HepG2 (cell line): ENCODE data around the gene UBAC1. TPM values are rescaled to one million over a fixed set of nuclear protein-coding genes. Genes with fewer than 3 reads are reported as not detected.
A peak's percentile ranks its signal among the peaks of the same experiment; 100 is the strongest.

Experiments
- ATF4 ChIP-seq, 2 experiments: fragments of 450-650 bp in 1 of 2; sonication (generic) in 1 of 2; formaldehyde crosslinking; IDR thresholded peaks; 2 replicates each; pipeline versions ENCODE4 v1.5.0 to v1.8.0; 2020 to 2022; ENCODE audit warnings: mild to moderate bottlenecking in 1 of 2, missing genetic modification reagents in 1 of 2
- BCL3 ChIP-seq: sonication (generic); formaldehyde crosslinking; IDR thresholded peaks from 2 replicates; pipeline ENCODE4 v1.5.1; 2020; ENCODE audit warnings: mild to moderate bottlenecking, missing genetic modification reagents, moderate library complexity
- CHD4 ChIP-seq: fragments of 200-600 bp; sonication (generic); IDR thresholded peaks from 2 replicates; pipeline ENCODE4 v1.7.0; 2017; ENCODE audit warnings: mild to moderate bottlenecking, low read length, borderline replicate concordance
- ELF1 ChIP-seq: sonication (generic); formaldehyde crosslinking; IDR thresholded peaks from 2 replicates; pipeline ENCODE4 v1.4.0; 2020; ENCODE audit warnings: missing genetic modification reagents
- FUBP1 ChIP-seq: sonication (generic); formaldehyde crosslinking; IDR thresholded peaks from 2 replicates; pipeline ENCODE4 v1.5.1; 2020; ENCODE audit warnings: missing genetic modification reagents, mild to moderate bottlenecking, borderline replicate concordance
- HNRNPK ChIP-seq: fragments of 200-400 bp; formaldehyde crosslinking; IDR thresholded peaks from 2 replicates; pipeline ENCODE4 v1.6.1; 2018; ENCODE audit warnings: low read length, low read depth, moderate library complexity, mild to moderate bottlenecking; ENCODE audit not compliant: poor library complexity, severe bottlenecking
- MXI1 ChIP-seq: IDR thresholded peaks from 3 replicates; pipeline ENCODE4 v1.6.1; 2012; ENCODE audit warnings: low read depth, low read length, inconsistent platforms, borderline replicate concordance
- PATZ1 ChIP-seq: sonication (generic); formaldehyde crosslinking; IDR thresholded peaks from 2 replicates; pipeline ENCODE4 v1.4.0; 2020; ENCODE audit warnings: missing genetic modification reagents
- PCBP1 ChIP-seq: fragments of 200-400 bp; formaldehyde crosslinking; IDR thresholded peaks from 2 replicates; pipeline ENCODE4 v1.6.1; 2017; ENCODE audit warnings: mild to moderate bottlenecking, low read depth, low read length, borderline replicate concordance
- SMAD1 ChIP-seq: sonication (generic); formaldehyde crosslinking; IDR thresholded peaks from 2 replicates; pipeline ENCODE4 v1.4.0; 2020; ENCODE audit warnings: missing genetic modification reagents, low read depth, mild to moderate bottlenecking, borderline replicate concordance
- STAG1 ChIP-seq: sonication (generic); formaldehyde crosslinking; IDR thresholded peaks from 2 replicates; pipeline ENCODE4 v1.4.0; 2020; ENCODE audit warnings: missing genetic modification reagents
- ZBTB26 ChIP-seq: IDR thresholded peaks from 2 replicates; pipeline ENCODE4 v1.6.1; 2016; ENCODE audit warnings: missing compliant biosample characterization, missing genetic modification reagents, borderline replicate concordance
- ZNF274 ChIP-seq: sonication (generic); formaldehyde crosslinking; IDR thresholded peaks from 2 replicates; pipeline ENCODE4 v1.5.1; 2020; ENCODE audit warnings: mild to moderate bottlenecking, missing genetic modification reagents
- ZNF331 ChIP-seq: sonication (generic); formaldehyde crosslinking; IDR thresholded peaks from 2 replicates; pipeline ENCODE4 v1.4.0; 2020; ENCODE audit warnings: missing genetic modification reagents
- ZNF33B ChIP-seq: sonication (generic); formaldehyde crosslinking; IDR thresholded peaks from 2 replicates; pipeline ENCODE4 v1.5.1; 2020; ENCODE audit warnings: mild to moderate bottlenecking, missing genetic modification reagents
- ZNF652 ChIP-seq: IDR thresholded peaks from 2 replicates; pipeline ENCODE4 v1.6.1; 2016; ENCODE audit warnings: low read depth, borderline replicate concordance
- ZNF883 ChIP-seq: sonication (generic); formaldehyde crosslinking; IDR thresholded peaks from 2 replicates; pipeline ENCODE4 v1.5.1; 2020; ENCODE audit warnings: mild to moderate bottlenecking, missing genetic modification reagents; ENCODE audit errors: not compliant biosample characterization
- polyA plus RNA-seq, 8 experiments: library from polyadenylated mRNA; depleted of rRNA in 3 of 8; stranded (reverse) in 7 of 8; unstranded in 1 of 8; fragments of >200 nt; fragmentation: Illumina TruSeq in 4 of 8; extraction: Trizol in 4 of 8; gene quantifications; 2 replicates each; pipeline versions ENCODE4 v1.2.1 to v1.2.3, GENCODE V29; 2011 to 2016; ENCODE audit warnings: low read depth in 4 of 8, missing spikeins in 1 of 8, mixed read lengths in 1 of 8; ENCODE audit not compliant: insufficient read depth in 1 of 8
- total RNA-seq, 5 experiments: library from RNA; depleted of rRNA; stranded (reverse); fragments of >200 nt; fragmentation: Illumina TruSeq; extraction: Trizol; gene quantifications; 2 replicates each; pipeline ENCODE4 v1.2.3, GENCODE V29; 2016; ENCODE audit warnings: low read depth in 1 of 5

The UBAC1 gene
- total and polyA plus RNA-seq, 2 of the 13 experiments (the other 11 are each of a cell fraction or from before 2014, with no cell fraction given), result 32.2 to 34.1 TPM

GRCh38 chr9:135990468-135991429, 29.6 kb upstream of the UBAC1 start (continued):
- peak; percentile 33; the same call in 1 of the 2 replicates for TF ChIP-seq CHD4
- 0 out of 2 replicates have a peak, but pooled peaks have one; percentile 17 for TF ChIP-seq FUBP1 (CRISPR knock-in tag)
- TF ChIP-seq SMAD1 (CRISPR knock-in tag), result peak; percentile 43; the same call in 1 of the 2 replicates
- no peak for TF ChIP-seq ATF4 (CRISPR knock-in tag; IDR thresholded peaks at IDR 0.05)
- TF ChIP-seq ZBTB26 (CRISPR knock-in tag), result no peak
- peak; percentile 11; the same call in 1 of the 2 replicates for TF ChIP-seq ELF1 (CRISPR knock-in tag)
- 0 out of 2 replicates have a peak, but pooled peaks have one; percentile 58 for TF ChIP-seq ZNF33B (CRISPR knock-in tag)
- peak; percentile 25 for TF ChIP-seq ZNF883 (CRISPR knock-in tag)
- peak; percentile 84; the same call in 1 of the 2 replicates for TF ChIP-seq ZNF274
- TF ChIP-seq STAG1 (CRISPR knock-in tag), result no peak
- peak; percentile 40; the same call in 1 of the 3 replicates for TF ChIP-seq MXI1
- TF ChIP-seq PATZ1 (CRISPR knock-in tag), result 0 out of 2 replicates have a peak, but pooled peaks have one; percentile 30
- TF ChIP-seq PCBP1, result peak; percentile 95
- TF ChIP-seq ZNF652, result peak; percentile 93
- TF ChIP-seq BCL3 (CRISPR knock-in tag), result 0 out of 2 replicates have a peak, but pooled peaks have one; percentile 47
- TF ChIP-seq ZNF331 (CRISPR knock-in tag), result no peak
- peak; percentile 92 for TF ChIP-seq HNRNPK
